GM12892 (cell line): ENCODE measurements around the gene IFT27.

Experiments
- POLR2A ChIP-seq: IDR thresholded peaks from 2 replicates; pipeline ENCODE4 v1.6.1; 2011; ENCODE audit warnings: low read depth, low read length, control low read depth
- POLR2AphosphoS5 ChIP-seq: IDR thresholded peaks from 2 replicates; pipeline ENCODE4 v1.6.1; 2011; ENCODE audit warnings: low read depth, low read length, control low read depth
- TAF1 ChIP-seq: IDR thresholded peaks from 2 replicates; pipeline ENCODE4 v1.6.1; 2011; ENCODE audit warnings: low read depth, mild to moderate bottlenecking, control low read depth, low read length, borderline replicate concordance

DNA sequence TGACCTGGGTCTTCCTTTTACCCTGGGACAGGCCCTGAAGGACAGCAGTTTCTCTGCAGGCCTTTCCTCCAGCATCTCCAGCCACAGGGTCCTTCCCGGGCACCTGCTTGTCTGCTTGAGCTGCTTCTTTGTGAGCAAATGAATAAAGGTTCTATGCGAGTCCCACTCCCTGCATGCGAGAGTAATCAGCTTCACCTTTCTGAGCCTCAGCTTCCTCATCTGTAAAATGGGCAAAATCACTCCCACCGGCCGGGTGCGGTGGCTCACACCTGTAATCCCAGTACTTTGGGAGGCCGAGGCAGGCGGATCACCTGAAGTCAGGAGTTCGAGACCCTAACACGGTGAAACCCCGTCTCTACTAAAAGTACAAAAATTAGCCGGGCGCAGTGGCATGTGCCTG, 31.1 kb downstream of the IFT27 start:
- no peak for TF ChIP-seq POLR2A
- TF ChIP-seq POLR2AphosphoS5 = no peak
- TF ChIP-seq TAF1 = no peak
